ENCODE results near the gene AFF1. TPM values are rescaled to one million over a fixed set of nuclear protein-coding genes. Genes with fewer than 3 reads are reported as not detected.

AFF1 gene
- polyA plus RNA-seq, 1 donor (not counting 4 experiments of a cell fraction or from before 2014, with no cell fraction given): 14.4 TPM

GRCh38 chr4:86940920-86941460, 6.2 kb downstream of the AFF1 start:
- Histone ChIP-seq H3K4me3 (ENCODE audit: control insufficient read depth in 2 of 3, extremely low read depth in 1 of 3, insufficient read depth in 2 of 3, low read depth in 1 of 3, low read length in 3 of 3) (no peak overlapping the region), H4K20me1 (ENCODE audit: control insufficient read depth, extremely low read depth, insufficient read depth, low read length) (no peaks in the 10 kb centered on the region), H3K9me3 (ENCODE audit: control insufficient read depth, low read depth, low read length) (no peaks in the 10 kb centered on the region), H3K27ac (ENCODE audit: control insufficient read depth, insufficient read depth, low read length) (no peak overlapping the region), H3K9ac (ENCODE audit: control insufficient read depth, extremely low read depth, insufficient read depth, low read length) (no peak overlapping the region), H3K4me2 (ENCODE audit: control insufficient read depth, extremely low read depth, insufficient read depth, low read depth, low read length) (no peak overlapping the region), H3K79me2 (ENCODE audit: control insufficient read depth, insufficient read depth, low read length) (peaks cover 86% of the 10 kb centered on the region), H3K4me1 (ENCODE audit: control insufficient read depth, extremely low read depth, insufficient read depth, low read length) (peaks cover 32% of the 10 kb centered on the region), H3K27me3 (ENCODE audit: control insufficient read depth, extremely low read depth, insufficient read depth, low read length) (no peaks in the 10 kb centered on the region), H3K9me1 (ENCODE audit: control insufficient read depth, extremely low read depth, insufficient read depth, low read length) (no peaks in the 10 kb centered on the region), H2AFZ (ENCODE audit: control insufficient read depth, low read length) (no peak overlapping the region), H3K36me3 (ENCODE audit: control insufficient read depth in 2 of 2, extremely low read depth in 1 of 2, insufficient read depth in 2 of 2, low read length in 2 of 2) (no peaks in the 10 kb centered on the region)
- FAIRE-seq (no peak), DNase-seq (ENCODE audit: low read depth, low spot score) (no peak)
- TF ChIP-seq EZH2 (IDR thresholded peaks at IDR 0.05; ENCODE audit: low read length) (no peak), CTCF (optimal IDR thresholded peaks at IDR 0.05 in 1 of 3, IDR thresholded peaks at IDR 0.05 in 1 of 3, conservative IDR thresholded peaks at IDR 0.05 in 1 of 3; ENCODE audit: extremely low read depth in 1 of 3, insufficient read depth in 2 of 3, low read length in 3 of 3) (no peak)
- dilution Hi-C loops (cut with MboI; ENCODE audit: extremely low pct_ligation_motif_present, low sequenced_read_pairs): no loop called here

GRCh38 chr4:86942185-86942666, 7.4 kb downstream of the AFF1 start:
- no peak overlapping the region for H2AFZ ChIP-seq (ENCODE audit: control insufficient read depth, low read length)
- no peak overlapping the region for H3K4me3 ChIP-seq (ENCODE audit: control insufficient read depth in 2 of 3, extremely low read depth in 1 of 3, insufficient read depth in 2 of 3, low read depth in 1 of 3, low read length in 3 of 3)
- FAIRE-seq: no peak
- no peaks in the 10 kb centered on the region for H3K9me3 ChIP-seq (ENCODE audit: control insufficient read depth, low read depth, low read length)
- peaks cover 91% of the 10 kb centered on the region for H3K79me2 ChIP-seq (ENCODE audit: control insufficient read depth, insufficient read depth, low read length)
- H3K4me1 ChIP-seq (ENCODE audit: control insufficient read depth, extremely low read depth, insufficient read depth, low read length): peaks cover 30% of the 10 kb centered on the region
- peak overlapping the region; percentile 36 for H3K4me2 ChIP-seq (ENCODE audit: control insufficient read depth, extremely low read depth, insufficient read depth, low read depth, low read length)
- no peaks in the 10 kb centered on the region for H4K20me1 ChIP-seq (ENCODE audit: control insufficient read depth, extremely low read depth, insufficient read depth, low read length)
- no peak overlapping the region for H3K9ac ChIP-seq (ENCODE audit: control insufficient read depth, extremely low read depth, insufficient read depth, low read length)
- H3K27ac ChIP-seq (ENCODE audit: control insufficient read depth, insufficient read depth, low read length): peak overlapping the region; percentile 19
- H3K9me1 ChIP-seq (ENCODE audit: control insufficient read depth, extremely low read depth, insufficient read depth, low read length): no peaks in the 10 kb centered on the region
- TF ChIP-seq CTCF (optimal IDR thresholded peaks at IDR 0.05 in 1 of 3, IDR thresholded peaks at IDR 0.05 in 1 of 3, conservative IDR thresholded peaks at IDR 0.05 in 1 of 3; ENCODE audit: extremely low read depth in 1 of 3, insufficient read depth in 2 of 3, low read length in 3 of 3) (no peak), EZH2 (IDR thresholded peaks at IDR 0.05; ENCODE audit: low read length) (no peak)
- no peaks in the 10 kb centered on the region for H3K36me3 ChIP-seq (ENCODE audit: control insufficient read depth in 2 of 2, extremely low read depth in 1 of 2, insufficient read depth in 2 of 2, low read length in 2 of 2)
- H3K27me3 ChIP-seq (ENCODE audit: control insufficient read depth, extremely low read depth, insufficient read depth, low read length): no peaks in the 10 kb centered on the region
- DNase-seq (ENCODE audit: low read depth, low spot score): no peak
- dilution Hi-C loops (cut with MboI; ENCODE audit: extremely low pct_ligation_motif_present, low sequenced_read_pairs): no loop called here

Data from keratinocyte (primary cell).